Measurements from ENCODE around the gene NCAPG. TPM values are rescaled to one million over a fixed set of nuclear protein-coding genes. Genes with fewer than 3 reads are reported as not detected.

The NCAPG gene
- total RNA-seq, 1 experiment from 2014 or later = 46.3 TPM

DNA sequence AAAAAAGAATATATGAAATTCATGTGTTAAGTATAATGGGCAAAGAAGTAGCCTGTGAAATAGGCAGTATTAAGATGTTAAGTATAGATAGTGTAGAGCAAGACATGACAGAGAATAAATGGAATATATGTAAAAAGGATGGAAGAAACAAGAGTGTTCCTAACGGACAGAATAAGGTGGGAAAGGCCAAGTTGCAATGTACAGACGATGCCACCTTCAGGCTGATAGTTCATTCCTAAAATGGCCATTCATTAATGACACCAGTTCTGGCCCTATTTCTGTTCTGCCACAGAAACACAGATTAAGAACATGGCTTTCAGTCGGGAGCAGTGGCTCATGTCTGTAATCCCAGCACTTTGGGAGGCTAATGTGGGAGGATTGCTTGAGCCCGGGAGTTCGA lies 24.9 kb upstream of the NCAPG start:
- DNase-seq = no peak
- no peak overlapping the region for H3K4me3 ChIP-seq (ENCODE audit: low read length)

GRCh38 chr4:17786567-17786966 lies 24.2 kb upstream of the NCAPG start:
- H3K27me3 ChIP-seq (ENCODE audit: low read length) = no peaks in the 10 kb centered on the region
- H3K9me3 ChIP-seq (ENCODE audit: low read length) = no peaks in the 10 kb centered on the region
- H3K4me3 ChIP-seq (ENCODE audit: low read length) = no peak overlapping the region
- DNase-seq = no peak
- H3K27ac ChIP-seq (ENCODE audit: low read length) = no peak overlapping the region
- H3K36me3 ChIP-seq (ENCODE audit: insufficient read depth, low read length) = no peaks in the 10 kb centered on the region
- H3K4me1 ChIP-seq (ENCODE audit: low read length) = no peaks in the 10 kb centered on the region
- no peak overlapping the region for H3K4me2 ChIP-seq (ENCODE audit: low read depth, low read length, poor library complexity, severe bottlenecking)
- H4K20me1 ChIP-seq (ENCODE audit: insufficient read depth, low read depth, low read length) = no peaks in the 10 kb centered on the region
- H3K9me2 ChIP-seq (replicated peaks; ENCODE audit: insufficient read depth, low read length) = no peaks in the 10 kb centered on the region
- no peak overlapping the region for H3K9ac ChIP-seq (ENCODE audit: low read length)
- no peak overlapping the region for H2AFZ ChIP-seq (ENCODE audit: low read length)
- H3K79me2 ChIP-seq (ENCODE audit: low read length) = no peaks in the 10 kb centered on the region

More for the DNA sequence above, 24.9 kb upstream of the NCAPG start:
- no peaks in the 10 kb centered on the region for H3K27me3 ChIP-seq (ENCODE audit: low read length)
- H4K20me1 ChIP-seq (ENCODE audit: insufficient read depth, low read depth, low read length) = no peaks in the 10 kb centered on the region
- no peak overlapping the region for H3K9ac ChIP-seq (ENCODE audit: low read length)
- no peaks in the 10 kb centered on the region for H3K4me1 ChIP-seq (ENCODE audit: low read length)
- H2AFZ ChIP-seq (ENCODE audit: low read length) = no peak overlapping the region
- no peak overlapping the region for H3K27ac ChIP-seq (ENCODE audit: low read length)
- H3K4me2 ChIP-seq (ENCODE audit: low read depth, low read length, poor library complexity, severe bottlenecking) = no peak overlapping the region
- H3K9me3 ChIP-seq (ENCODE audit: low read length) = no peaks in the 10 kb centered on the region
- H3K79me2 ChIP-seq (ENCODE audit: low read length) = no peaks in the 10 kb centered on the region
- no peaks in the 10 kb centered on the region for H3K9me2 ChIP-seq (replicated peaks; ENCODE audit: insufficient read depth, low read length)
- no peaks in the 10 kb centered on the region for H3K36me3 ChIP-seq (ENCODE audit: insufficient read depth, low read length)

DNA sequence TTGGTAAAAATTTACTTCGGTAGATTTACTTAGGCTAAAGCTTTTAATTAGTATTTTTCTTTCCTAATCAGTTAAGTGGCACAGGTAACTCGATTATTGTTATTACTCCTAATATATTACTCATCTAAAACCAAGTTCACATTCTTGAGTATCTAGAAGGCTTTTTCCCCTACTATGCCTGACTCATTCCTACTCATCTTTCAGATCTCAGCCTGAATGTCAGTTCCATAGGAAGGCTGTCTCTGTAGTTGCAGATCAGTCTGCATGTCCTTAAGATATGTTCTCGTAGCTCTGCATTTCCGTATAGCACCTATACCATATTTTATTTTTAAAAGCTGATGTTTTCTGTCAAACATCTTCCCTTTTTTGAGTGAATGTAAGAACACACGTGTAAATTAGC lies 23.5 kb upstream of the NCAPG start:
- Histone ChIP-seq H3K36me3 (ENCODE audit: insufficient read depth, low read length) (no peaks in the 10 kb centered on the region), H3K4me1 (ENCODE audit: low read length) (no peaks in the 10 kb centered on the region), H3K27me3 (ENCODE audit: low read length) (no peaks in the 10 kb centered on the region), H3K9me2 (replicated peaks; ENCODE audit: insufficient read depth, low read length) (no peaks in the 10 kb centered on the region), H2AFZ (ENCODE audit: low read length) (no peak overlapping the region), H3K4me3 (ENCODE audit: low read length) (no peak overlapping the region), H3K27ac (ENCODE audit: low read length) (no peak overlapping the region), H3K9me3 (ENCODE audit: low read length) (no peaks in the 10 kb centered on the region), H3K79me2 (ENCODE audit: low read length) (no peaks in the 10 kb centered on the region), H4K20me1 (ENCODE audit: insufficient read depth, low read depth, low read length) (no peaks in the 10 kb centered on the region), H3K4me2 (ENCODE audit: low read depth, low read length, poor library complexity, severe bottlenecking) (no peak overlapping the region), H3K9ac (ENCODE audit: low read length) (no peak overlapping the region)
- no peak for DNase-seq

DNA sequence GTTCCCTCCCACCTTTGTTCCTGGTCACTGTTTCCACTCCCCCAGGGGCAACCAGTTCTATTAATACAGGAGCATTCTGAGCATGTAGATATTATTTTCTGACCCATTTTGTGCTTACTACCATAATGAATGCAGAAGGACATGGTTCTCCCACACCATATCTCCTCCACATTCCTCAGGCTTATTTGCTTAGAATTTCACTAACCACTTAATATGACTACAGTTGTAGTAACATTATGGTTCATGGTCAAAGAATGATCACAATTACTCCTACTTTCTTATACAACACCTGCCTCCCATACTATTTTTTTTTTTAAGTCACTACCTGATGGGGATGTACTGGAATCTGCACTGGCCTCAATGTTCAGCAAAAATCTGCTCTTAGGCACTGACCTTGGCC lies 21.8 kb upstream of the NCAPG start:
- H3K4me3 ChIP-seq (ENCODE audit: low read length) = no peak overlapping the region
- H3K4me1 ChIP-seq (ENCODE audit: low read length) = no peaks in the 10 kb centered on the region
- no peak for DNase-seq
- no peak overlapping the region for H2AFZ ChIP-seq (ENCODE audit: low read length)
- no peaks in the 10 kb centered on the region for H3K9me3 ChIP-seq (ENCODE audit: low read length)
- H3K4me2 ChIP-seq (ENCODE audit: low read depth, low read length, poor library complexity, severe bottlenecking) = no peak overlapping the region
- no peak overlapping the region for H3K9ac ChIP-seq (ENCODE audit: low read length)
- H4K20me1 ChIP-seq (ENCODE audit: insufficient read depth, low read depth, low read length) = no peaks in the 10 kb centered on the region
- no peaks in the 10 kb centered on the region for H3K9me2 ChIP-seq (replicated peaks; ENCODE audit: insufficient read depth, low read length)
- H3K36me3 ChIP-seq (ENCODE audit: insufficient read depth, low read length) = 0 out of 2 replicates have a peak, but pooled peaks cover 4% of the 10 kb centered on the region
- H3K27ac ChIP-seq (ENCODE audit: low read length) = no peak overlapping the region
- H3K27me3 ChIP-seq (ENCODE audit: low read length) = no peaks in the 10 kb centered on the region
- no peaks in the 10 kb centered on the region for H3K79me2 ChIP-seq (ENCODE audit: low read length)

- Histone ChIP-seq H3K4me2 (ENCODE audit: low read depth, low read length, poor library complexity, severe bottlenecking) (no peak overlapping the region), H3K9me2 (replicated peaks; ENCODE audit: insufficient read depth, low read length) (no peaks in the 10 kb centered on the region), H3K36me3 (ENCODE audit: insufficient read depth, low read length) (0 out of 2 replicates have a peak, but pooled peaks cover 6% of the 10 kb centered on the region), H3K27ac (ENCODE audit: low read length) (no peak overlapping the region), H3K4me3 (ENCODE audit: low read length) (no peak overlapping the region), H3K9me3 (ENCODE audit: low read length) (no peaks in the 10 kb centered on the region), H3K9ac (ENCODE audit: low read length) (no peak overlapping the region), H4K20me1 (ENCODE audit: insufficient read depth, low read depth, low read length) (no peaks in the 10 kb centered on the region), H3K79me2 (ENCODE audit: low read length) (no peaks in the 10 kb centered on the region), H2AFZ (ENCODE audit: low read length) (no peak overlapping the region), H3K4me1 (ENCODE audit: low read length) (no peaks in the 10 kb centered on the region), H3K27me3 (ENCODE audit: low read length) (no peaks in the 10 kb centered on the region)
- no peak for DNase-seq
These were observed 16.0 kb upstream of the NCAPG start for GRCh38 chr4:17794730-17795129.

DNA sequence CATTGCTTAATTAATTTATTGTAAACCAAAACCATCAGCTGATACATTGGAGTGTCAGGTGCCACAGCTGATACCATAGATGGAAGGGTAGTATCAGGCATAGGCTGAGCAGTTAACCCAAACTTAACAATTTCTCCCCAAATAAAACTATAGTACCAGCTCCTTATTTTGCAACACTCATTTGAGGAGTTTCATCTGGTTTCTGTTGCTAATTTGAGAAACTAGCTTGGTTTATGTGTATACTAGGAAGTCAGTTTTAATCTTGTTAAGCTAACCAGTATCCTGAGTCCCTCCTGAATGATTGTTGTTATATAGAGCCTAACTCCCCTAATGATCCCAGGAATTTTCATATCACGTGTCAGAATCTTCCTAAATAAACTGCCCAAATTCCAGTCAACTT lies 13.0 kb upstream of the NCAPG start:
- Histone ChIP-seq H2AFZ (ENCODE audit: low read length) (no peak overlapping the region), H3K9ac (ENCODE audit: low read length) (no peak overlapping the region), H3K27me3 (ENCODE audit: low read length) (no peaks in the 10 kb centered on the region), H3K9me3 (ENCODE audit: low read length) (no peaks in the 10 kb centered on the region), H3K4me1 (ENCODE audit: low read length) (no peaks in the 10 kb centered on the region), H3K9me2 (replicated peaks; ENCODE audit: insufficient read depth, low read length) (no peaks in the 10 kb centered on the region), H3K27ac (ENCODE audit: low read length) (no peak overlapping the region), H3K79me2 (ENCODE audit: low read length) (peaks cover 3% of the 10 kb centered on the region), H4K20me1 (ENCODE audit: insufficient read depth, low read depth, low read length) (no peaks in the 10 kb centered on the region), H3K4me2 (ENCODE audit: low read depth, low read length, poor library complexity, severe bottlenecking) (no peak overlapping the region), H3K4me3 (ENCODE audit: low read length) (no peak overlapping the region), H3K36me3 (ENCODE audit: insufficient read depth, low read length) (peaks cover 23% of the 10 kb centered on the region; the same call in 1 of the 2 replicates)
- DNase-seq = no peak

DNA sequence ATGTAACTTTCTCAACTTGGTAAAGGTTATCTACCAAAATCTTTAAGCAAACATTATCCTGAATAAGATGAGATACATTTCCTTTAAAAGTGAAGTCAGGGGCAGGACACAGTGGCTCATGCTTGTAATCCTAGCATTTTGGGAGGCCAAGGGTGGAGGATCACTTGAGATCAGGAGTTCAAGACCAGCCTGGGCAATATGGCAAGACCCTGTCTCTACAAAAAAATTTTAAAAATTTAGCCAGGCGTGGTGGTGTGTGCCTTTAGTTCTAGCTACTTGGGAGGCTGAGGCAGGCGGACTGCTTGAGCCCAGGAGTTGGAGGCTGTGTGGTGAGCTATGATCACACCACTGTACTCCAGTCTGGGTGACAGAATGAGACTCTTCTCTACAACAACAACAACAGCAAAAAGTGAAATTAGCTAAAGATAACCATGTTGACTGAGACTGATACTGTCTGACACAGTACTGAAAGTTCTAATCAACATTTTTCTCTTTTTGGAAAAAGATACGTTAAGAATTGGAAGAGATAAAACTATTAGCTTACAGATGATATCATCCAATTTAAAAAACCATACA lies 5.1 kb upstream of the NCAPG start:
- H3K27me3 ChIP-seq (ENCODE audit: low read length) = no peaks in the 10 kb centered on the region
- no peak overlapping the region for H3K27ac ChIP-seq (ENCODE audit: low read length)
- H3K36me3 ChIP-seq (ENCODE audit: insufficient read depth, low read length) = peaks cover 66% of the 10 kb centered on the region
- no peak overlapping the region for H2AFZ ChIP-seq (ENCODE audit: low read length)
- H3K79me2 ChIP-seq (ENCODE audit: low read length) = peaks cover 78% of the 10 kb centered on the region
- peaks cover 26% of the 10 kb centered on the region for H3K4me1 ChIP-seq (ENCODE audit: low read length)
- no peaks in the 10 kb centered on the region for H3K9me2 ChIP-seq (replicated peaks; ENCODE audit: insufficient read depth, low read length)
- DNase-seq = no peak
- H3K4me2 ChIP-seq (ENCODE audit: low read depth, low read length, poor library complexity, severe bottlenecking) = no peak overlapping the region
- H3K4me3 ChIP-seq (ENCODE audit: low read length) = no peak overlapping the region
- H4K20me1 ChIP-seq (ENCODE audit: insufficient read depth, low read depth, low read length) = peaks cover 47% of the 10 kb centered on the region
- H3K9ac ChIP-seq (ENCODE audit: low read length) = no peak overlapping the region
- H3K9me3 ChIP-seq (ENCODE audit: low read length) = no peaks in the 10 kb centered on the region

DNA sequence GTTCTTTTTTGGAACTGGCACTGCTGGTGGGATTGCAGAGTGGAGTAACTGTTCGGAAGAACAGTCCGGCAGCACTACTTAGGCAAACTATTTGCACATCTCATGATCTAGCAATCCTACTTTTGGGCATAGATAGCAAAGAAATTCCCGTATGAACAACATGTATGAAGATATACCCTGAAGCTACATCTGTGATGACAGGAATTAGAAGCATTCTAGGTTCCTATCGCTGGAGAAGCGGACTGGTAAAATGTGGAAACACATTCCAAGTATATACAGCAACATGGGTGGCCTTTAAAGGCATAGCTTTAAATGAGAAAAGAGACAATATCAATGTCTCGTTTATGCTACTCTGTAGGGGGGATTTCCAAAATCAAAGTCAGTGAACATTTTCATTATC lies 3.3 kb upstream of the NCAPG start:
- no peaks in the 10 kb centered on the region for H3K9me2 ChIP-seq (replicated peaks; ENCODE audit: insufficient read depth, low read length)
- DNase-seq = no peak
- H3K79me2 ChIP-seq (ENCODE audit: low read length) = peaks cover 92% of the 10 kb centered on the region
- H3K4me2 ChIP-seq (ENCODE audit: low read depth, low read length, poor library complexity, severe bottlenecking) = peak overlapping the region; percentile 97
- no peaks in the 10 kb centered on the region for H3K9me3 ChIP-seq (ENCODE audit: low read length)
- peak overlapping the region; percentile 27; the same call in 1 of the 2 replicates for H3K9ac ChIP-seq (ENCODE audit: low read length)
- peak overlapping the region; percentile 93 for H3K4me3 ChIP-seq (ENCODE audit: low read length)
- H3K27me3 ChIP-seq (ENCODE audit: low read length) = no peaks in the 10 kb centered on the region
- no peak overlapping the region for H2AFZ ChIP-seq (ENCODE audit: low read length)
- peaks cover 30% of the 10 kb centered on the region for H3K4me1 ChIP-seq (ENCODE audit: low read length)
- peaks cover 47% of the 10 kb centered on the region for H4K20me1 ChIP-seq (ENCODE audit: insufficient read depth, low read depth, low read length)
- H3K36me3 ChIP-seq (ENCODE audit: insufficient read depth, low read length) = peaks cover 60% of the 10 kb centered on the region
- H3K27ac ChIP-seq (ENCODE audit: low read length) = no peak overlapping the region
